HepG2 (cell line): ENCODE results near the gene BASP1. TPM values are rescaled to one million over a fixed set of nuclear protein-coding genes. Genes with fewer than 3 reads are reported as not detected.

Experiments
- ATAC-seq: fragments of 200-7000 bp; cut with Tn5 transposase; 3 replicates; pipeline ENCODE4 v1.9.1; 2020; ENCODE audit warnings: mild to moderate bottlenecking, moderate library complexity
- BruUV-seq: library from RNA; stranded (reverse); fragments of 400-500 nt; replicated peaks from 2 replicates; lab custom pipeline; 2021; lab: Mats Ljungman, UMichigan
- CTCF ChIA-PET: fragments of 300-600 bp; formaldehyde crosslinking; extraction: SDS; loops from one replicate; lab custom pipeline; 2021; ENCODE audit warnings: low total read pairs, inconsistent platforms, low intra/inter-chr PET ratio; lab: Yijun Ruan, JAX
- POLR2A ChIA-PET: fragments of 350-600 bp; sonication (Branson Sonifier 250); formaldehyde crosslinking; loops from one replicate; lab custom pipeline; 2020; ENCODE audit warnings: antibody characterized with exemption, inconsistent platforms; lab: Yijun Ruan, JAX
- DNase-seq: peaks from one replicate; pipeline ENCODE4 v3.0.0-alpha.2; 2015; ENCODE audit warnings: low spot score
- FAIRE-seq: peaks from 3 replicates; lab custom pipeline; 2011; peaks lifted over from hg19 to GRCh38; lab: Jason Lieb, UNC
- H2AFZ ChIP-seq: one replicate; pipeline ENCODE4 v1.6.1; 2011; ENCODE audit warnings: low read length, inconsistent platforms
- H3K27ac ChIP-seq: fragments of 300-600 bp; 3 replicates; pipeline ENCODE4 v1.8.0; 2011; ENCODE audit warnings: mixed run types, mild to moderate bottlenecking, mixed read lengths, low read length, inconsistent platforms; ENCODE audit not compliant: insufficient read depth; ENCODE audit errors: extremely low read length
- H3K27me3 ChIP-seq, 2 experiments: fragments of 200-600 bp in 1 of 2; 2 replicates in 1 of 2; 3 replicates in 1 of 2; pipeline versions ENCODE4 v1.6.0 to v1.8.0; 2011; ENCODE audit warnings: low read length in 2 of 2, mild to moderate bottlenecking in 2 of 2, moderate library complexity in 2 of 2, inconsistent platforms in 1 of 2; ENCODE audit not compliant: insufficient read depth in 2 of 2, control insufficient read depth in 1 of 2
- H3K36me3 ChIP-seq, 2 experiments: fragments of 200-600 bp in 1 of 2; replicated peaks in 1 of 2; 2 replicates in 1 of 2; 3 replicates in 1 of 2; pipeline versions ENCODE4 v1.5.1 to v1.8.0; 2011; ENCODE audit warnings: low read length in 2 of 2, inconsistent platforms in 1 of 2; ENCODE audit not compliant: insufficient read depth in 2 of 2, control insufficient read depth in 1 of 2
- H3K4me1 ChIP-seq: 2 replicates; pipeline ENCODE4 v1.5.1; 2012; ENCODE audit warnings: low read length, inconsistent platforms; ENCODE audit not compliant: insufficient read depth
- H3K4me2 ChIP-seq: 2 replicates; pipeline ENCODE4 v1.6.0; 2011; ENCODE audit warnings: low read depth, low read length, inconsistent platforms
- H3K4me3 ChIP-seq, 3 experiments: fragments of 200-600 bp in 1 of 3; sonication (generic), shearing (Covaris generic) in 1 of 3; replicated peaks in 1 of 3; 2 replicates each; pipeline ENCODE4 v1.5.1; 2011 to 2016; ENCODE audit warnings: low read length in 3 of 3, inconsistent platforms in 2 of 3, low read depth in 2 of 3, mild to moderate bottlenecking in 2 of 3, control low read depth in 1 of 3, mixed read lengths in 1 of 3; ENCODE audit not compliant: insufficient read depth in 1 of 3
- H3K79me2 ChIP-seq: one replicate; pipeline ENCODE4 v1.6.1; 2011; ENCODE audit warnings: low read length, inconsistent platforms; ENCODE audit not compliant: insufficient read depth
- H3K9ac ChIP-seq: 2 replicates; pipeline ENCODE4 v1.6.0; 2011; ENCODE audit warnings: mild to moderate bottlenecking, low read depth, low read length, inconsistent platforms; ENCODE audit not compliant: insufficient read depth
- H3K9me3 ChIP-seq: 2 replicates; pipeline ENCODE4 v1.5.1; 2012; ENCODE audit warnings: mild to moderate bottlenecking, low read length
- H4K20me1 ChIP-seq: 2 replicates; pipeline ENCODE4 v1.6.0; 2011; ENCODE audit warnings: inconsistent platforms, mild to moderate bottlenecking, low read length, moderate library complexity; ENCODE audit not compliant: insufficient read depth
- CC2D1A ChIP-seq: sonication (generic); formaldehyde crosslinking; IDR thresholded peaks from 2 replicates; pipeline ENCODE4 v1.8.1; 2023; ENCODE audit warnings: mild to moderate bottlenecking, missing genetic modification reagents
- HIVEP1 ChIP-seq: sonication (generic); formaldehyde crosslinking; IDR thresholded peaks from 2 replicates; pipeline ENCODE4 v1.4.0; 2020; ENCODE audit warnings: mild to moderate bottlenecking, missing genetic modification reagents
- KDM6A ChIP-seq: IDR thresholded peaks from 2 replicates; pipeline ENCODE4 v1.6.1; 2016; ENCODE audit warnings: low read depth
- NCOR1 ChIP-seq: fragments of 200-600 bp; sonication (generic); IDR thresholded peaks from 2 replicates; pipeline ENCODE4 v1.7.0; 2017; ENCODE audit warnings: antibody characterized with exemption, low read length, borderline replicate concordance
- RXRB ChIP-seq: IDR thresholded peaks from 2 replicates; pipeline ENCODE4 v1.6.1; 2016; ENCODE audit warnings: borderline replicate concordance, missing genetic modification reagents, missing compliant biosample characterization
- ZKSCAN8 ChIP-seq: IDR thresholded peaks from 2 replicates; pipeline ENCODE4 v1.6.1; 2016; ENCODE audit warnings: borderline replicate concordance, missing genetic modification reagents, missing compliant biosample characterization
- ZNF274 ChIP-seq: sonication (generic); formaldehyde crosslinking; IDR thresholded peaks from 2 replicates; pipeline ENCODE4 v1.5.1; 2020; ENCODE audit warnings: mild to moderate bottlenecking, missing genetic modification reagents
- ZNF337 ChIP-seq: sonication (generic); formaldehyde crosslinking; IDR thresholded peaks from 2 replicates; pipeline ENCODE4 v1.5.1; 2020; ENCODE audit warnings: missing genetic modification reagents, low read depth, mild to moderate bottlenecking, borderline replicate concordance
- ZNF33A ChIP-seq: sonication (generic); formaldehyde crosslinking; IDR thresholded peaks from 2 replicates; pipeline ENCODE4 v1.5.1; 2020; ENCODE audit warnings: missing genetic modification reagents, mild to moderate bottlenecking, moderate library complexity, borderline replicate concordance
- ZNF431 ChIP-seq: sonication (generic); formaldehyde crosslinking; IDR thresholded peaks from 2 replicates; pipeline ENCODE4 v1.9.0; 2022; ENCODE audit warnings: missing genetic modification reagents, low read depth, mild to moderate bottlenecking, borderline replicate concordance
- ZNF607 ChIP-seq: sonication (generic); formaldehyde crosslinking; IDR thresholded peaks from 2 replicates; pipeline ENCODE4 v1.5.1; 2020; ENCODE audit warnings: missing genetic modification reagents, mild to moderate bottlenecking, borderline replicate concordance
- ZNF790 ChIP-seq: sonication (generic); formaldehyde crosslinking; IDR thresholded peaks from 2 replicates; pipeline ENCODE4 v1.8.0; 2022; ENCODE audit warnings: missing genetic modification reagents, mild to moderate bottlenecking, borderline replicate concordance
- WGBS: methylation state at CpG from one replicate; pipeline ENCODE4 v1.1.6; 2017; ENCODE audit warnings: low lambda C conversion rate; 5-methylcytosine and 5-hydroxymethylcytosine counted together
- in situ Hi-C: cut with HindIII; loops from 2 replicates; pipeline ENCODE4 v1.10.0; 2017; ENCODE audit warnings: low pct_unique_long_range_greater_than_20kb; ENCODE audit not compliant: extremely low pct_ligation_motif_present
- intact Hi-C: fragments of 100-400 bp; cut with micrococcal nuclease; formaldehyde crosslinking; loops from one replicate; pipeline ENCODE4 v1.10.0; 2022; ENCODE audit not compliant: unreplicated experiment
- polyA plus RNA-seq, 8 experiments: library from polyadenylated mRNA; depleted of rRNA in 3 of 8; stranded (reverse) in 7 of 8; unstranded in 1 of 8; fragments of >200 nt; fragmentation: Illumina TruSeq in 4 of 8; extraction: Trizol in 4 of 8; gene quantifications; 2 replicates each; pipeline versions ENCODE4 v1.2.1 to v1.2.3, GENCODE V29; 2011 to 2016; ENCODE audit warnings: low read depth in 4 of 8, missing spikeins in 1 of 8, mixed read lengths in 1 of 8; ENCODE audit not compliant: insufficient read depth in 1 of 8
- total RNA-seq, 5 experiments: library from RNA; depleted of rRNA; stranded (reverse); fragments of >200 nt; fragmentation: Illumina TruSeq; extraction: Trizol; gene quantifications; 2 replicates each; pipeline ENCODE4 v1.2.3, GENCODE V29; 2016; ENCODE audit warnings: low read depth in 1 of 5
- TF ChIP-seq, protein P1 (sequence below): sonication (generic); formaldehyde crosslinking; IDR thresholded peaks from 2 replicates; pipeline ENCODE4 v1.4.0; 2020; ENCODE audit warnings: mild to moderate bottlenecking, missing genetic modification reagents
- TF ChIP-seq, protein P2 (sequence below): sonication (generic); formaldehyde crosslinking; IDR thresholded peaks from 2 replicates; pipeline ENCODE4 v1.5.0; 2020; ENCODE audit warnings: mild to moderate bottlenecking, missing genetic modification reagents

The BASP1 gene
- total and polyA plus RNA-seq, 2 of the 13 experiments (the other 11 are each of a cell fraction or from before 2014, with no cell fraction given), result 0.04 TPM; not detected in 1

DNA sequence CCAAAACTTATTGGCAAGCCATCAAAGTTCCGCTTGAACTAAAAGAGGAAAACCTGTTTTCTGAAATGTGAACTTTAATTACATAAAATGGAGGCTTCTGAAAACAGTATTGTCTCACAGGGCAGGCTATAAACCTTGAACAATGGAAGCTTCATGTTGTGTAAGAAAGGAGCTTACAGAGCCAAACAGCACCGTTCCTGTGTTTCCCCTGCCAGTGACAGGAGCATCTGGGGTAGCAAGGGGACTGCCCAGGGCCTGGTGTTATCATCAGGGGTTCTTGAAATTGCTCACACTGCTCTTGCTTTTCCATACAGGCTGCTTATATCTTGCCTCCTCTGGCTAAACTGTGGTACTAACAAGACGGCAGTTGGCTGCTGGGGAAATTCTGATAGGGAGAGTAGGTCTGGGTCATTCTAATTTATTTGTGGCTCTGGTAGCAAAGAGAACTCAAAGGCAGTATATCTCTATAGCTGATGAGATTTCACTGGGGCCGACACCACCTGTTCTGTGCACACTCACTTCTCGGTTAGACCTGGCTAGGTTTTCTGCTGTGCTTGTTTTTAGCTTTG lies 40.4 kb downstream of the BASP1 start (continued):
- TF ChIP-seq NCOR1, result no peak
- TF ChIP-seq, protein P1, sequence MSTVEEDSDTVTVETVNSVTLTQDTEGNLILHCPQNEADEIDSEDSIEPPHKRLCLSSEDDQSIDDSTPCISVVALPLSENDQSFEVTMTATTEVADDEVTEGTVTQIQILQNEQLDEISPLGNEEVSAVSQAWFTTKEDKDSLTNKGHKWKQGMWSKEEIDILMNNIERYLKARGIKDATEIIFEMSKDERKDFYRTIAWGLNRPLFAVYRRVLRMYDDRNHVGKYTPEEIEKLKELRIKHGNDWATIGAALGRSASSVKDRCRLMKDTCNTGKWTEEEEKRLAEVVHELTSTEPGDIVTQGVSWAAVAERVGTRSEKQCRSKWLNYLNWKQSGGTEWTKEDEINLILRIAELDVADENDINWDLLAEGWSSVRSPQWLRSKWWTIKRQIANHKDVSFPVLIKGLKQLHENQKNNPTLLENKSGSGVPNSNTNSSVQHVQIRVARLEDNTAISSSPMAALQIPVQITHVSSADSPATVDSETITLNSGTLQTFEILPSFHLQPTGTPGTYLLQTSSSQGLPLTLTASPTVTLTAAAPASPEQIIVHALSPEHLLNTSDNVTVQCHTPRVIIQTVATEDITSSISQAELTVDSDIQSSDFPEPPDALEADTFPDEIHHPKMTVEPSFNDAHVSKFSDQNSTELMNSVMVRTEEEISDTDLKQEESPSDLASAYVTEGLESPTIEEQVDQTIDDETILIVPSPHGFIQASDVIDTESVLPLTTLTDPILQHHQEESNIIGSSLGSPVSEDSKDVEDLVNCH (CRISPR knock-in tag), result no peak

DNA sequence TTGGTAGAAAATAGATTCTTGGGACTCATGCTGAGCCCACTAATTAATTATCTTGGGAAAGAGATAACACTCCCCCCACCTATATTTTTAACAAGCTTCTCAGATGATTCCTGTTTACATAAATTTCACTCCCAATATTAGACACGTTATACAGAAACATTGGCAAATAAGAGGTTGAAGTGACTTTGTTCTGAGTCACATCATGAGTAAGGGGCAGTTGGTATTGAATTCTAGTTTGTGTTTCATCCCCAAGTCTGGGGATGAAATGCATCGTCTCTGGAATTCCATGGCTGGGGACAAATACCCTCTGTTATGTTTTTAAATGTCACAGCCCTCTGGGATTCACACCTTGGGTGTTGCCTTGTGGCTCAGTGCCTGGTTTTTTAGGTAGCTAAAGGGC lies 41.0 kb downstream of the BASP1 start:
- 0% methylated on average over 2 of the region's 2 CpGs for WGBS
- Histone ChIP-seq H3K27ac (no peak overlapping the region), H3K9me3 (no peaks in the 10 kb centered on the region), H3K4me2 (no peak overlapping the region), H3K4me3 (no peak overlapping the region), H3K36me3 (no peaks in the 10 kb centered on the region), H3K79me2 (no peaks in the 10 kb centered on the region), H3K27me3 (no peaks in the 10 kb centered on the region; a peak in 1 of 5 replicates), H3K4me1 (no peaks in the 10 kb centered on the region), H2AFZ (no peak overlapping the region), H4K20me1 (no peaks in the 10 kb centered on the region), H3K9ac (no peak overlapping the region)
- no peak for DNase-seq
- no peak for FAIRE-seq
- POLR2A ChIA-PET, result no interaction called here
- CTCF ChIA-PET, result no interaction called here
- BruUV-seq, result no TSS peak
- in situ Hi-C loops (no loop called here), intact Hi-C loops (no loop called here)
- ATAC-seq, result no peak
- TF ChIP-seq ZNF33A (CRISPR knock-in tag) (no peak), NCOR1 (no peak), RXRB (no peak), ZNF431 (CRISPR knock-in tag) (no peak), ZNF337 (CRISPR knock-in tag) (no peak), ZNF790 (CRISPR knock-in tag) (no peak), KDM6A (CRISPR knock-in tag) (no peak), ZKSCAN8 (no peak), HIVEP1 (CRISPR knock-in tag) (no peak), ZNF607 (CRISPR knock-in tag) (no peak), CC2D1A (CRISPR knock-in tag) (no peak), ZNF274 (CRISPR knock-in tag) (no peak)
- TF ChIP-seq, protein P2, sequence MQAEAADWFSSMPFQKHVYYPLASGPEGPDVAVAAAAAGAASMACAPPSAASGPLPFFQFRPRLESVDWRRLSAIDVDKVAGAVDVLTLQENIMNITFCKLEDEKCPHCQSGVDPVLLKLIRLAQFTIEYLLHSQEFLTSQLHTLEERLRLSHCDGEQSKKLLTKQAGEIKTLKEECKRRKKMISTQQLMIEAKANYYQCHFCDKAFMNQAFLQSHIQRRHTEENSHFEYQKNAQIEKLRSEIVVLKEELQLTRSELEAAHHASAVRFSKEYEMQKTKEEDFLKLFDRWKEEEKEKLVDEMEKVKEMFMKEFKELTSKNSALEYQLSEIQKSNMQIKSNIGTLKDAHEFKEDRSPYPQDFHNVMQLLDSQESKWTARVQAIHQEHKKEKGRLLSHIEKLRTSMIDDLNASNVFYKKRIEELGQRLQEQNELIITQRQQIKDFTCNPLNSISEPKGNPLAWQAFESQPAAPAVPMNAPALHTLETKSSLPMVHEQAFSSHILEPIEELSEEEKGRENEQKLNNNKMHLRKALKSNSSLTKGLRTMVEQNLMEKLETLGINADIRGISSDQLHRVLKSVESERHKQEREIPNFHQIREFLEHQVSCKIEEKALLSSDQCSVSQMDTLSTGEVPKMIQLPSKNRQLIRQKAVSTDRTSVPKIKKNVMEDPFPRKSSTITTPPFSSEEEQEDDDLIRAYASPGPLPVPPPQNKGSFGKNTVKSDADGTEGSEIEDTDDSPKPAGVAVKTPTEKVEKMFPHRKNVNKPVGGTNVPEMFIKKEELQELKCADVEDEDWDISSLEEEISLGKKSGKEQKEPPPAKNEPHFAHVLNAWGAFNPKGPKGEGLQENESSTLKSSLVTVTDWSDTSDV (CRISPR knock-in tag), result no peak
